Measurements from ENCODE around the gene CTIF. TPM values are rescaled to one million over a fixed set of nuclear protein-coding genes. Genes with fewer than 3 reads are reported as not detected.

Gene CTIF
- total and polyA plus RNA-seq, 11 donors = 21.2 to 93.0 (median 68.0) TPM

GRCh38 chr18:48531082-48531403 lies 7.8 kb upstream of the CTIF start:
- no peak overlapping the region for H3K4me3 ChIP-seq
- no peaks in the 10 kb centered on the region for H3K36me3 ChIP-seq
- TF ChIP-seq, protein P1, sequence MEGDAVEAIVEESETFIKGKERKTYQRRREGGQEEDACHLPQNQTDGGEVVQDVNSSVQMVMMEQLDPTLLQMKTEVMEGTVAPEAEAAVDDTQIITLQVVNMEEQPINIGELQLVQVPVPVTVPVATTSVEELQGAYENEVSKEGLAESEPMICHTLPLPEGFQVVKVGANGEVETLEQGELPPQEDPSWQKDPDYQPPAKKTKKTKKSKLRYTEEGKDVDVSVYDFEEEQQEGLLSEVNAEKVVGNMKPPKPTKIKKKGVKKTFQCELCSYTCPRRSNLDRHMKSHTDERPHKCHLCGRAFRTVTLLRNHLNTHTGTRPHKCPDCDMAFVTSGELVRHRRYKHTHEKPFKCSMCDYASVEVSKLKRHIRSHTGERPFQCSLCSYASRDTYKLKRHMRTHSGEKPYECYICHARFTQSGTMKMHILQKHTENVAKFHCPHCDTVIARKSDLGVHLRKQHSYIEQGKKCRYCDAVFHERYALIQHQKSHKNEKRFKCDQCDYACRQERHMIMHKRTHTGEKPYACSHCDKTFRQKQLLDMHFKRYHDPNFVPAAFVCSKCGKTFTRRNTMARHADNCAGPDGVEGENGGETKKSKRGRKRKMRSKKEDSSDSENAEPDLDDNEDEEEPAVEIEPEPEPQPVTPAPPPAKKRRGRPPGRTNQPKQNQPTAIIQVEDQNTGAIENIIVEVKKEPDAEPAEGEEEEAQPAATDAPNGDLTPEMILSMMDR (IDR thresholded peaks at IDR 0.05) = no peak
- TF ChIP-seq POLR2A (IDR thresholded peaks at IDR 0.05) = no peak
- no peaks in the 10 kb centered on the region for H3K27me3 ChIP-seq
- peaks cover 0 to 19% (median 5%) of the 10 kb centered on the region in 12 donors for H3K4me1 ChIP-seq
- WGBS, 4 donors = 52 to 76% (median 62%) methylated on average over 1 of the region's 1 CpG
- intact Hi-C loops (cut with DNase I) = loop anchor here in 4 of 10 donors (10.0 kb wide), 1 partner anchor 134 kb away; no protein-coding TSS in a partner anchor
- DNase-seq (no peak), ATAC-seq (no peak)
- H3K27ac ChIP-seq = peak overlapping the region in 1 of 12 donors; percentile 18
- H3K9me3 ChIP-seq = no peaks in the 10 kb centered on the region

DNA sequence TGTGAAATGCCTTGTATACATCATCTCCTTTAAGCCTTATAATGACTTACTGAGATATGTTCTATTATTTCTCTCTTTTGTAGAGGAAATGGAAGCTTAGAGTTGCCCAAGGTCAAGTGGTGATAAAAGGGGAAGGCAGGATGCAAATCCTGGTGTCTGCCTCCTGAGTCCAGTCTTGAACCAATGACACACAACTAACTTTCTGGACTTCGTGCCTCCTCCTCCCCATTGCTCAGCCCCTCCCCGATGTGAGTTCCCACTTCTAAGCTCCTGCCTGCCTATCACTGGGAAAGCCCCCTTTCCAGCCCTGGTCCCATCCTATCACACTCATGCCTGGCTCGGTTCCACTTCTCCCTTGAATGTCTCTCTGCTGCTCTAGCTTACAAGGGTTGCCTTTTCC lies 6.9 kb upstream of the CTIF start:
- intact Hi-C loops (cut with DNase I) = loop anchor here in 4 of 10 donors (10.0 kb wide), 1 partner anchor 133 kb away; no protein-coding TSS in a partner anchor
- Histone ChIP-seq H3K4me1 (peaks cover 0 to 19% (median 5%) of the 10 kb centered on the region in 12 donors), H3K27me3 (no peaks in the 10 kb centered on the region), H3K4me3 (no peak overlapping the region), H3K36me3 (no peaks in the 10 kb centered on the region), H3K9me3 (no peaks in the 10 kb centered on the region), H3K27ac (no peak overlapping the region)
- WGBS, 4 donors = 33 to 41% (median 36%) methylated on average over 3 of the region's 3 CpGs
- TF ChIP-seq POLR2A (IDR thresholded peaks at IDR 0.05) = no peak
- TF ChIP-seq, protein P1 (IDR thresholded peaks at IDR 0.05) = no peak
- no peak for DNase-seq
- ATAC-seq = no peak

- DNase-seq (no peak), ATAC-seq (no peak)
- H3K27me3 ChIP-seq = no peaks in the 10 kb centered on the region
- H3K36me3 ChIP-seq = no peaks in the 10 kb centered on the region
- intact Hi-C loops (cut with DNase I) = loop anchor here in 4 of 10 donors (10.0 kb wide), 1 partner anchor 131 kb away; no protein-coding TSS in a partner anchor
- H3K4me1 ChIP-seq = peaks cover 0 to 25% (median 8%) of the 10 kb centered on the region in 12 donors
- H3K9me3 ChIP-seq = no peaks in the 10 kb centered on the region
- H3K27ac ChIP-seq = no peak overlapping the region
- no peak overlapping the region for H3K4me3 ChIP-seq
- WGBS, 4 donors = 84 to 87% (median 85%) methylated on average over 6 of the region's 6 CpGs
- TF ChIP-seq POLR2A (IDR thresholded peaks at IDR 0.05) = no peak
- TF ChIP-seq, protein P1 (IDR thresholded peaks at IDR 0.05) = no peak
Measured at GRCh38 chr18:48533340-48534070, 5.3 kb upstream of the CTIF start.

DNA sequence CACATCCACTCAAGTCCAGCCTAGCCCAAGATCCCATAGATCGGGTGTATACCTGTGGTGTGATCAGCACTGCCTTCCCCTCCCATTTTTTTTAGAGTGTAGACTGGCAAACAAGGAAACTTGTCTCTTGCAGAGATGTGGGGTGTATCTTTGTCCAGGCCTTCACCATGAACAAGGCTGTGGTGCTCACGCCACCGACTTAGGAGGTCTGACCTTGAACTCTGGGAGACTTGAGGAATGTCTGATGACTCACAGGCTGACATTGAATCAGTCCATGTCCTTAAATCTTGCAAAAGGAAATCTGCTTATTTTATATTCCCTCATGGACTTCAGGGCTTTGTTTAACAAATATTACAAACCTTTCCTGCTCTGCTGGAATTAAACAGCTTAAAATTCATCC lies 4.5 kb upstream of the CTIF start:
- 80 to 89% (median 88%) methylated on average over 3 of the region's 3 CpGs for WGBS, 4 donors
- ATAC-seq (no peak), DNase-seq (no peak)
- Histone ChIP-seq H3K4me1 (peaks cover 0 to 26% (median 8%) of the 10 kb centered on the region in 12 donors), H3K27me3 (no peaks in the 10 kb centered on the region), H3K36me3 (no peaks in the 10 kb centered on the region), H3K9me3 (no peaks in the 10 kb centered on the region), H3K27ac (no peak overlapping the region), H3K4me3 (no peak overlapping the region)
- TF ChIP-seq, protein P1 (IDR thresholded peaks at IDR 0.05) = no peak
- no peak for TF ChIP-seq POLR2A (IDR thresholded peaks at IDR 0.05)
- intact Hi-C loops (cut with DNase I) = loop anchor here in 4 of 10 donors (10.0 kb wide), 1 partner anchor 130 kb away; no protein-coding TSS in a partner anchor

Measured in heart left ventricle (tissue), 16 donors.